Stimulated activated naive CD8-positive, alpha-beta T cell treated with anti-CD3 and anti-CD28 coated beads, Interleukin-15, Interleukin-2, amounts not matched to agents 100 U/mL and 50 U/mL, for 24 hours (primary cell): Measurements from ENCODE around the gene FOXO4.

Experiments used
- ATAC-seq: fragments of 150-1000 bp; cut with Tn5 transposase; one replicate; pipeline ENCODE4 v1.10.0; 2021
- DNase-seq: peaks from one replicate; pipeline ENCODE4 v3.0.0; 2021

FOXO4 gene

DNA sequence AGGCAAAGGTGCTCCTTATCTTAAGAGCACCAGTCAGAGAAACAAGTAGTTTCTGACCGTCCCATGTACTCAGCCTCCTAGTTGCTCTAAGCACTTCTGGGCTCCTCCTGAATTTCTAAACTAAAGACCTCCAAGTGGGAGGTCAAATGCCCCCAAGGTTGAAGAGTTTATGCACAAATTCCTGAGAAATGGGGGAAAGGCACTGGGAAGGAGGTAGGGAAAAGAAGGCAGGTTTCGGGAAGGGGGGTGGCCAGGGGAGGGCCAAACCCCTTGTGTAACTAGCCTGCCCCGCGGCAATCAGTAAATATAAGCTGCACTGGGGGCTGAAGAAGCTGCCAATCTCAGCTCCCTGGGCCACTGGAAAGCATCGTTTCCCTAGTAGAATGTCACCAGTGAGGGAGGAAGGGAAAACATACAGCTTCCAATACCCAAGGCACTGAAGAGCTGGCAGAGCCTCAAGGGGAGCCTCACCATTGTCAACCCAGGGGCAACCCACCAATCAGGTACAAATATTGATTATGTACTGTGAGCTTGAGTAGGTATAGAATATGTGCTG lies 3.4 kb downstream of the FOXO4 start:
- no peak for DNase-seq
- no peak for ATAC-seq

DNA sequence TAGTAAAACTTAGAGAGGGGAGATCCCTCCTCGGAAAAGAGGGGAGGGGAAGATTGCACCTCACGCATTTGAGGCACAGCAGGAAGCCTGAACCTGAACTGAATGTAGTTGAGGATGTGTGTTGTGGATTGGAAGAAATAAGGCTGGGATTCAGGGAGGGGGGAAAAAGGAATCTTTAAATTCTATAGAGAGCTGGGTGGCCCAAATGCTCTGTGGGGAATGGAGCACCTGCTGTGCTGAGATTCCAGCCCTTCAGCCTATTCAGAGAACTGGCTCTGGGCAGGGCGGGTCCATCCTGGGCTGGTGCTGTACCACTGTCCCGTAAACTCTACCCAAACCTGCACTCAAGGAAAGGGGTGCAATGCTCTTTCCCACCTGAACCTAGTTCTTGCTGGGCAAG lies 4.1 kb downstream of the FOXO4 start:
- ATAC-seq = no peak
- no peak for DNase-seq

DNA sequence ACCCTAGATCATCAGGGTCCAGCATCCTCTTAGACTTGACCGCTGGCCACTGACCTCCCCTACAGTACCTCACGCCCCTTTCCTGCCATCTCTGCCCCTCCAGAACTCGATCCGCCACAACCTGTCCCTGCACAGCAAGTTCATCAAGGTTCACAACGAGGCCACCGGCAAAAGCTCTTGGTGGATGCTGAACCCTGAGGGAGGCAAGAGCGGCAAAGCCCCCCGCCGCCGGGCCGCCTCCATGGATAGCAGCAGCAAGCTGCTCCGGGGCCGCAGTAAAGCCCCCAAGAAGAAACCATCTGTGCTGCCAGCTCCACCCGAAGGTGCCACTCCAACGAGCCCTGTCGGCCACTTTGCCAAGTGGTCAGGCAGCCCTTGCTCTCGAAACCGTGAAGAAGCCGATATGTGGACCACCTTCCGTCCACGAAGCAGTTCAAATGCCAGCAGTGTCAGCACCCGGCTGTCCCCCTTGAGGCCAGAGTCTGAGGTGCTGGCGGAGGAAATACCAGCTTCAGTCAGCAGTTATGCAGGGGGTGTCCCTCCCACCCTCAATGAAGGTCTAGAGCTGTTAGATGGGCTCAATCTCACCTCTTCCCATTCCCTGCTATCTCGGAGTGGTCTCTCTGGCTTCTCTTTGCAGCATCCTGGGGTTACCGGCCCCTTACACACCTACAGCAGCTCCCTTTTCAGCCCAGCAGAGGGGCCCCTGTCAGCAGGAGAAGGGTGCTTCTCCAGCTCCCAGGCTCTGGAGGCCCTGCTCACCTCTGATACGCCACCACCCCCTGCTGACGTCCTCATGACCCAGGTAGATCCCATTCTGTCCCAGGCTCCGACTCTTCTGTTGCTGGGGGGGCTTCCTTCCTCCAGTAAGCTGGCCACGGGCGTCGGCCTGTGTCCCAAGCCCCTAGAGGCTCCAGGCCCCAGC lies 5.2 kb downstream of the FOXO4 start:
- DNase-seq (no peak), ATAC-seq (no peak)

DNA sequence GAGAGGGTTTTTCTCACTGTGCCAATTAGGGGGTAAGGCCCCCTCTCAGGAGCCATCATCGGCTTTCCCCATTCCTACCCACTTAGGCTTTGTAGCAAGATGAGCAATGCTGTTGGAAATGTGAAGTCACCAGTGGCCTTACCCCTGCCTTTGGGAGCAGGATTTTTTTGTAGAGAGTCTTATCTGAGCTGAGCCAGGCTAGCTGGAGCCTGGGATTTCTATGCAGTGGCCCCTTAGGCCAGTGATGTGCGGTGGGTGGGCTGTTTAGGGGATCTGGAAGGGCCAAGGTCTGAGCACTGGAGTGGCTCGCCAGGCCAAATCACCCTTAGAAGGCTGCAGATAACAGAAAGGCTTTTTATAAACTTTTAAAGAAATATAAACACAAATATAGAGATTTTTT lies 6.6 kb downstream of the FOXO4 start:
- no peak for DNase-seq

DNA sequence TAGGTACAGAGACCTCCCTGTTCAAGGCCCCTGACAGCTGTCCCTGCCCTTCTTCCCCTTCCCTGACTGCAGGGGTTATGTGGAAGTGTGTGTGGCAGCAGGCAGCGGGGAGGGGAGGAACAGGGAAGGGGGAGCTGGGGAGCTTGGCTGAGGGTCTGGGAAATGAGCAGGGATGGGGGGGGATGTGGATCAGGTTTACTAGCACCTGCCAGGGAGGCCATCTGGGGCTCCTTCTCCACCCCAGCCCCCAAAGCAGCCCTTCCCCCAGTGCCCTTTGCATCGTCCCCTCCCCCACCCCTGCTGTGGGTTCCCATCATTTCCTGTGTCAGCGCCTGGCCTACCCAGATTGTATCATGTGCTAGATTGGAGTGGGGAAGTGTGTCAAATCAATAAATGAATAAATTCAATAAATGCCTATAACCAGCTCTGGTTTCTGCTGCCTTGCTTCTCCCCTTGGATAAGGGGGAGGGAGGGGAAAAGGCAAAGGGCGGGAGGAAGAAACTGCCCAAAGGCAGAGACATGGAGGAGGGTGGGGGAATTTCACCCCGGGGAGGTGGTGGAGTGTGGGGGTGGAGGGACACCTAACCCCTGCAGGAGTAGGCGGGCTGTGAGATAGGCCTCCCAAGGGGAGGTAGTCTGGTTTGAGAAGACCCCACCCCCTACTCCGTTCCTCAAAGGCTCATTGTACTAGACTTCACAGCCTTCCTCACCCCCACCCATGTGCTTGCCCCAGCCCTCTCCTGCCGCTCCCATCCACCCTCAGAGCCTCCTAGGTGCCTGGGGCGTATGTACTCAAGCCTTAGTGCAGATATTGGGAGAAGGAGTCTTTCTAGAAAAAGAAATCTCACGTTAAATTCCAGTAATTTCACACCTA lies 7.7 kb downstream of the FOXO4 start:
- DNase-seq (peak; percentile 76), ATAC-seq (peak; percentile 63)

More for the DNA sequence above, 6.6 kb downstream of the FOXO4 start:
- no peak for ATAC-seq

DNA sequence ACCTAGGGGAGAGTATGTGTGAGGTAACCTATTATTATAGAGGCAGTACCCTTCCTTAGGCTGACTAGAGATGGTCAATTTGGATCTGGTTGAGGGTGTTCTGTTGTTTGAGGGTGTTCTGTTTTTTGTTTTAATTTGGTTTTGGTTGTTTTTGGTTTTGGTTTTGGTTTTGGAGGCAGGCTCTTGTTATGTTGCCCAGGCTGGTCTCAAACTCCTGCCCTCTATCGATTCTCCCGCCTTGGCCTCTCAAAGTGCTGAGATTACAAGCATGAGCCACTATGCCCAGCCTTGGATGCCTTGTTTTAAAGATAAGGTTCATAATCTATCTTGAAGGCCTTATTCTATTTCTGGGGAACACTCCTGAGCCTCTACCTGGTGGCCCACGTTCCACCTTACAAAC lies 10.0 kb downstream of the FOXO4 start:
- ATAC-seq (no peak), DNase-seq (no peak)

DNA sequence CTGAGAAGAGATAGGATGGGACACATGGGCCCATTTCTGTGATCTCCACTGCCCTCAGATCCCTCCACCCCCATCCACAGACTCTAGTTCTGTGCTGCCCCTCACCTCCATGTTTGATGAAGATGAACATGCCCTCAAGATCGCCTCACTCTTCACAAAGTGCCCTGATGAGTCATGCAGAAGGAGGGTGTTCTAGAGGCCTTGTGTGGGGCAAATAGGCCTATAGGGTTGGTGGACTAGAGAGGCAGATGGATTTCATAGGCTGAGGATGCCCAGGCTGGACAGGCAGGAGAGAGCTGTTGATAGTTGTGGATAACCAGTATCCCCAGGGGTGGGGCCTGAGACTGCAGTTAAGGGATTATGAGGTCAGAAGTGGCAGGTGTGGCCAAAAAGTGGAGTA lies 10.8 kb downstream of the FOXO4 start, which contains the start of gene CXorf65:
TSS of gene CXorf65 (minus strand) at position 314 of the 400 bp plus-strand sequence. CDS start at position 130, 184 bp downstream.
- DNase-seq (peak; percentile 28), ATAC-seq (peak; percentile 48)

DNA sequence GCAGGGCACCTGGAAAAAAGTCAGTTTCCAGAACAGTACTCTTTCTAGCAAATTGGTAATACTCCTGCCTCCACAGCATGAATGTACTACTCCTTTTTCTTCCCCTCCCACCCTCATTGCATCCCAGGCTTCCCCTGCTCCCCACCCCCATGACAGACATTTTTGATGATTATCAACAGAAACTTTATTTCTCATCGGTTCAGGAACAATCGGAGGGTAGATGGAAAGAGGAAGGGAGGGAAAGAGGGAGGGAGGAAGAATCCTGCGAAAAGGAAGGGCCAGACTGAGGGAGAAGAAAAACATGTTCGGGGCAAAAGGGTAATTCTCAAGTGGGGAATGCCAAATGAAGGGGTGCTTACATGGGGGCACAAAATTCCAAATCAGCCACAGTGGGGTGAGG lies 11.6 kb downstream of the FOXO4 start:
- DNase-seq (no peak), ATAC-seq (no peak)

DNA sequence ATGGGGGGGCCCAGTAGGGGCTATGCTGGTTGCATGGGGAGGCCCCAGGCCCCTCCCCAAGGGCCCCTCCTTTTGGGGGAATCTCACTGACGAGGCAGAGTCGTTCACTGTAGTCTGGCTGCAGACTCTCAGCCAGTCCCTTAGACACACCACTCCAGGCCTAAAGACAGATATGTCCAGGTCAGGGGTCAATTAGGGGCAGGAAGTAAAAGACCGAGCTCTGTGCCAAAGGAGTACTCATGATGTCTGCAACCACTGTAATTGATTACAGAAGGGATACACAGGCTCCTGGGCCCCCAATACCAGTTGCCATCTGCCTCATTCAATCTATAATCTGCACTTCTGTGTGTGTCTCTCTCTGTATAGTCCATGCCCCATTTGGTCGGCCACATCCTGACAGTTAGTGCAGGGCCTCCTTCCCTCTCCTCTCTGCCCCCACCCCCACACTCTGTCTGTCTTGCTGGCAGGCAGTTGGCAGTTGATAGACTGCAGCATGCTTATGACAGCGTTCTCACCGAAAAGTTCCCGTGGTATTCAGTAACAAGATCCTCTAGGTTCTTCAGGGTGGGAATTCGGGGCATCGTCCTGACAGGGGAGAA lies 12.2 kb downstream of the FOXO4 start:
- no peak for ATAC-seq

DNA sequence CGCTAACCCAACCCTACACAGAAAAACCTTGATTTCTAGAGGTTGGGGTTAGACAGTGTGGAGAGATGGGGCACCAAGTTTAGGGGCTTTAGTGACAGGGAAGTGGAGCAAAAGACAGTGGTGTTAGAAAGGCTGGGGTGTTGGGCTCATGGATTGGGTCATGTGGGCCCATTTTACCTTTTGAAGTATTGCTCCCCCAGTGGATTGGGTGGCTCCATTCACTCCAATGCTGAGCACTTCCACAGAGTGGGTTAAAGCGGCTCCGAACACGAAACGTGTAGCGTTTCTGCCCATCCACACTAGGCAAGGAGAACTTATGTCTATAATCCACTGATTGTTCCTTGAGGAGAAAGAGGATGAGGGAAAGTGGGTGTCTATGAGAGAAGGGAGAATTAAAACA lies 13.4 kb downstream of the FOXO4 start:
- no peak for ATAC-seq
- DNase-seq = no peak

More for the DNA sequence above, 12.2 kb downstream of the FOXO4 start:
- DNase-seq = peak; percentile 43

DNA sequence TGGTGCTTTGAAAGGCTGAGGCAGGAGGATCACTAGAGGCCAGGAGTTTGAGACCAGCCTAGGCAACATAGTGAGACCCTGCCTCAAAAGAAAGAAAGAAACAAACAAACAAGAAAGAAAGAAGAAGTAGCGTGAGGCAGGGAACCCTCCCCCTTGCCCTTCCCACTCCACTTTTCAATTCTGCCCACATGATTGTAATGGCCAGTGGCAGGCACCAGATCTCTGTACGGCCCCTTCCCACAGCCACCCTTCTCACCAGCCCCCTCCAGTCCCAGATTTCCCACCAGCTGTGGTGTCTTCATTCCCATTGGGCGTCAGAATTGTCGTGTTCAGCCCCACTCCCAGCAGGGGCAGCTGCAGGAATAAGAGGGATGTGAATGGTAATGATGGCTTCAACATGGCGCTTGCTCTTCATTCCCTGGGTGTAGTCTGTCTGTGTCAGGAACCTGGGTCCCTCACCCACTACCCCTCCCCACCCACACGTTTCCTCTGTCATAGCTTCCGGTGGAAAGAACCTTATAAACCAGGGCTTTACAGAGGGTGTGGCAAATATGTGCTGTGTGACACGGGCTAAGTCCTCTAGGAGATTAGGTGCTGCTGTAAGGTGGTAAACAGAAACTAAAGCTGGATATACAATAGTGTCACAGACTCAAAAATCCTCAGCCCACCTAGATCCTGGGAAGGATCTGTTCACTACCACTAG lies 15.6 kb downstream of the FOXO4 start, which contains the start of gene IL2RG:
TSS of gene IL2RG (minus strand) at position 437 of the 703 bp plus-strand sequence. CDS start at position 399, 38 bp downstream.
- DNase-seq = peak; percentile 71
- ATAC-seq = peak; percentile 90

DNA sequence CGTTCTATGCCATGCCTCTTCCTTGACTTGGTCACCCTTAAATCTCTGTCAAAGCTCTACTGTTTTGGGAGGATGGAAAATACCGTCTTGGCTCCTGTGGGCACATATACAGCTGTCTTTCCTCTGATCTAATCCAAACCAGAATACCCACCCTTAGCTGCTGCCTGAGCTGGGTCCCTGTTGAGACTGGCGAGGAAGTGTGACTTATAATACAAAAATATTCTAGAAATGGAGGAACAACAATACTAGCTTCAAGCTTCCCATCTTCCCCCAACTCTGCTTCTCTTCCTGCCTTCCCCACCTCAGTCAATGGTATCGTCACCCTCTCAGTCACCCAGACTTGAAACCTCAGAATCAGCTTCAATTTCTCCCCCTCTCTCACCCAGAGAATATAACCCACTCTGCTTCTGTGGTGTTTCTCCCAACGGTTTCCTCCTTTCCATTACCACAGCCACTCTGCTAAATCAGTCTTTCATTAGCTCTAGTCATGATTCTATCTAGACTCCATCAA lies 16.3 kb downstream of the FOXO4 start:
- DNase-seq = no peak
- ATAC-seq = peak; percentile 50

DNA sequence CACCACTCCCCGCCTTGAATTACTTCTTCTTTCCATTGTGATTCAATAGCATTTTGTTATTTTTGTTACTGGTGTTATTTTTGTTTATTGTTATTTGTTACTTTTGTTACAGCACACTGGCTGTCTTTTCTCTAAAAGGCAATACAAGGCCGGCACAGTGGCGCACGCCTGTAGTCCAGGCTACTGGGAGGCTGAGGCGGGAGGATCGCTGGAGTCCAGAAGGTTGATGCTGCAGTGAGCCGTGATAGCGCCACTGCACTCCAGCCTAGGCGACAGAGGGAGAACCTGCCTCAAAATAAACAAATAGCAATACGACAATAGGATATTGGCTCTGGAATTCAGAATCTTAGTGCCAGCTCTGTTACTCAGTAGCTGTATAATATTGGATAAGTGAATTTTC lies 21.7 kb downstream of the FOXO4 start:
- DNase-seq (no peak), ATAC-seq (no peak)

DNA sequence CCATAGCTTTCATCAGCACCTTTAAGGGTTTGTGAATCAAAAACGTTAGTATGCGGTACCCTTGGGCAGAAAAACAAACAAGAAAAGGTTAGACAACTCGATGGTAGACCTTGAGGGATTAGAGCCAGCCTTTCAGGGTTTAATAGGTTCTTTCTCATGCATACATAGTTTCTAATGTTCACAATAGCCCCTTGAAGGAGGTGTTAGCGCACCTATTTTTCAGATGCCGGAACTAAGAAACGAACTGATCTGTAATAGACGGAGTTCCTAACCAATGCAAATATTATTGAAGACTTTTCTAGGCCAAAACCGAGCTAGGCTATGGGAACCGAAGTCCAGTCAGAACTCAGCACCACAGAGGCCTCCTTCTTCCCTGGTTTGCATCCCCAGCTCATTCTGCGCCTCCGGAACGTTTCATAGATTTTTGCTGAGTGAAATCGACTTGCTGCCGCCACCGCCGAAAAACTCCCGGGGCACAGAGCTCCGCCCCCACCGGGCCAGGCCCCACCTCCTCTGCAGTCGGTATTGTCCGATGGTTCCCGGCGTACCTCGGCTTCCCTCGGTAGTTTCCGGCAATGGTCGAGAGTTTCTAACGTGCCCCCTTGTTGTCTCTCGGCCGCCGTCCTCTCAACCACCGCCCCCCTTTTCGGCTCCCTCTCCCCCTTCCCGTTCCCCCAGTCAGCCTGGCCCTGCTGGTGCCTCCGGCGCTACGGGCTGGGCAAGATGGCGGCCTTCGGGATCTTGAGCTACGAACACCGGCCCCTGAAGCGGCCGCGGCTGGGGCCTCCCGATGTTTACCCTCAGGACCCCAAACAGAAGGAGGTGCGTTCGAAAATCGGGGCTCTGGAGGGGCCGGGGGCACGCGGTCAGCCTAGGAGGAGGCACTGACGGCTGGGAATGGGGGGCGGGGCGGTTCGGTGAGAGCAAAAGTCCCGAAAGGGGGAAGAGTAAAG lies 22.7 kb downstream of the FOXO4 start, which contains the start of gene MED12:
TSS of gene MED12 (plus strand) at position 565 of the 953 bp plus-strand sequence. CDS start at position 724, 159 bp downstream.
- DNase-seq (peak; percentile 86), ATAC-seq (peak; percentile 97)

DNA sequence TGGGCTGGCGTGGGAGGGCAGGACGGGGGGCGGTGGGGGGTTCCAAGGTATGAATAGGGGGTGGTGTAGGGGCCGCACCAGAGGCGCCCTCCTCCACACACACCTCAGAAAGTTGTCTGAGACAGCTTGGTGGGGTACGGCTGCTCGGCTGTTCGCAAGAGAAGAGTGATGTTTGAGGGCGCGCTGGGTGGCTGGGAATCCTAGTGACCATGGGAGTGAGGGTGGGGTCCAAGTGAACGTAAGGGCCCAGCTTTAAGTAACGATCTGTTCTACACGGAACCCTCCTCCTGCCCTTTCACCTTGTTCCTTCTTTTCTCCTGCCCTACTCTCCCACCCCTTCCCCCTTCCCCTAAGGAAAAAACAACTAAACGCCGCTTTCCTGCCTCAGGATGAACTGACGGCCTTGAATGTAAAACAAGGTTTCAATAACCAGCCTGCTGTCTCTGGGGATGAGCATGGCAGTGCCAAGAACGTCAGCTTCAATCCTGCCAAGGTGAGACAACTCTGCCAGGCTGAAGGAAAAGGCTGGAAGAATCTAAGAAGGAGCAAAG lies 23.4 kb downstream of the FOXO4 start:
- ATAC-seq (no peak), DNase-seq (no peak)

DNA sequence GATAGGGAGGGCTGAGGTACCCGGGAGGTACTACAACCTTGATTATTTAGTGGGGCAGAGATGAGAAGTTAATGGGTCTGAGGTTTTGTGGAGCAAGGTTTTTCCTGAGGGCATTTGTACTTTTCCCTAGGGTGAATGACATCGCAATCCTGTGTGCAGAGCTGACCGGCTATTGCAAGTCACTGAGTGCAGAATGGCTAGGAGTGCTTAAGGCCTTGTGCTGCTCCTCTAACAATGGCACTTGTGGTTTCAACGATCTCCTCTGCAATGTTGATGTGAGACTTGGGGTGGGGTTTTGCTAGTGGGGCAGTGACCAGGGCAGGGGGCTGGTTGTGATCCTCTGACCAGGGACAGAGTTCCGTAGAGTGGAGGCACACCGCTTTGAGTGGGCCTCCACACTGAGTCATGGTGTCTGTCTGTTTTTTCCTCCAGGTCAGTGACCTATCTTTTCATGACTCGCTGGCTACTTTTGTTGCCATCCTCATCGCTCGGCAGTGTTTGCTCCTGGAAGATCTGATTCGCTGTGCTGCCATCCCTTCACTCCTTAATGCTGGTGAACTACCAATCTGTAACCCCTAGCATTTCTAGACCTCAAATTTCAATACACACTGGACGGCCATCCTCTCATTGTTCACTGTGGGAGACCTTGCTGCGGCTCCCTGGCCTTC lies 32.6 kb downstream of the FOXO4 start:
- DNase-seq (no peak), ATAC-seq (no peak)

DNA sequence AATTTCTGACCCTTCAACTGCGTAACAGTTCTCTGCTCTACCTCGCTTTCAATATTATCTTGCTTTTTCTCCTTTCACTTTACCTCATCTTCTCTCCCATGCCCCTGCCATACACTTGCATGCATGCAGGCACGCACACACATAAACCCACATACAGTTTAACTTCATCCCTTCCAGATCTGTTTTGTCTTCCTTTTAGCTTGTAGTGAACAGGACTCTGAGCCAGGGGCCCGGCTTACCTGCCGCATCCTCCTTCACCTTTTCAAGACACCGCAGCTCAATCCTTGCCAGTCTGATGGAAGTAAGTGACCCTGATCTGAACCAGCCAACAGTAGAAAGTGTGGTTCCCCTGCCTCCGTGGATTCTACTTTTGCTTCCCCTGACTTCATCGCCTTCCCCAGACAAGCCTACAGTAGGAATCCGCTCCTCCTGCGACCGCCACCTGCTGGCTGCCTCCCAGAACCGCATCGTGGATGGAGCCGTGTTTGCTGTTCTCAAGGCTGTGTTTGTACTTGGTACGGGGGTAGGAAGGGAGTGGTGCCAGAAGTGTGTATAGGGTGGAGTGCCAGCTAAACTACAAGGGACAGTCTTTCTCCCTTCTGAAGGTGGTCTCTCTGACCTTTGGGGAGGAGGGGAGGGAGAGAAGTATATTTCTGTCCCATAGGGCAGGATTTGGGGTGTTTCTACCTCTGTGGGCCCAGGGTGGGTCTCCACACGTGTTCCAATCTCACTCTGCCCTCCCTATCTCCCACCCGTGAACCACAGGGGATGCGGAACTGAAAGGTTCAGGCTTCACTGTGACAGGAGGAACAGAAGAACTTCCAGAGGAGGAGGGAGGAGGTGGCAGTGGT lies 33.5 kb downstream of the FOXO4 start:
- ATAC-seq (peak; percentile 72), DNase-seq (peak; percentile 75)

DNA sequence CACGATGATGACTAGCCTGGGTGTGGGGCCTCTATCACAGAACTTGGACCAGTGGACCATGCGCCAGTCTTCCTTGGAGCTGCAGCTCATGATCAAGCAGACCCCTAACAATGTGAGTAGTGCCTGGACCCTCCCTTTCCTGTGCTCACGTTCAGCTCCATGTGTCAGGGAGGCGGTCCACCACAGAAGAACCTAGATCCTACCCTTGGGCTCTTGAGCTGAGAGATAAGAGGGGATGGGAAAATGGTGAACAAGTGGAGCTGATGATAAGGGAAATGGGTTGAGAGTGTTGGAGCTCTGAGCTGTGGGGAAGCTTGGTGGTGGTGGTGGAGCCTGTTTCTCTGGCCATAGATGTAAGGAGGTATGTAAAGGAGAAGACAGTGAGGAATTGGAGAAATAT lies 35.9 kb downstream of the FOXO4 start:
- ATAC-seq (no peak), DNase-seq (no peak)
